Sigmoid colon (tissue), 4 donors: ENCODE measurements around the gene SRP54.
A peak's percentile ranks its signal among the peaks of the same experiment; 100 is the strongest.

Experiments used
- POLR2A ChIP-seq, 2 donors: fragments of 450-650 bp; IDR thresholded peaks; one replicate each; pipeline ENCODE4 v1.6.1; 2016; ENCODE audit warnings: antibody characterized with exemption in 2 of 2, mild to moderate bottlenecking in 2 of 2, moderate library complexity in 2 of 2
- POLR2AphosphoS5 ChIP-seq, 4 donors: sonication (generic); formaldehyde crosslinking; IDR thresholded peaks; one replicate each; pipeline ENCODE4 v1.6.1; 2017; ENCODE audit warnings: antibody characterized with exemption in 4 of 4
- TF ChIP-seq, protein P1 (sequence below), 4 experiments: fragments of 450-650 bp in 3 of 4; fragments of 200-600 bp in 1 of 4; IDR thresholded peaks; one replicate each; pipeline ENCODE4 v1.5.1; 2016 to 2019; ENCODE audit warnings: antibody characterized with exemption in 4 of 4, mild to moderate bottlenecking in 3 of 4, moderate library complexity in 2 of 4

DNA sequence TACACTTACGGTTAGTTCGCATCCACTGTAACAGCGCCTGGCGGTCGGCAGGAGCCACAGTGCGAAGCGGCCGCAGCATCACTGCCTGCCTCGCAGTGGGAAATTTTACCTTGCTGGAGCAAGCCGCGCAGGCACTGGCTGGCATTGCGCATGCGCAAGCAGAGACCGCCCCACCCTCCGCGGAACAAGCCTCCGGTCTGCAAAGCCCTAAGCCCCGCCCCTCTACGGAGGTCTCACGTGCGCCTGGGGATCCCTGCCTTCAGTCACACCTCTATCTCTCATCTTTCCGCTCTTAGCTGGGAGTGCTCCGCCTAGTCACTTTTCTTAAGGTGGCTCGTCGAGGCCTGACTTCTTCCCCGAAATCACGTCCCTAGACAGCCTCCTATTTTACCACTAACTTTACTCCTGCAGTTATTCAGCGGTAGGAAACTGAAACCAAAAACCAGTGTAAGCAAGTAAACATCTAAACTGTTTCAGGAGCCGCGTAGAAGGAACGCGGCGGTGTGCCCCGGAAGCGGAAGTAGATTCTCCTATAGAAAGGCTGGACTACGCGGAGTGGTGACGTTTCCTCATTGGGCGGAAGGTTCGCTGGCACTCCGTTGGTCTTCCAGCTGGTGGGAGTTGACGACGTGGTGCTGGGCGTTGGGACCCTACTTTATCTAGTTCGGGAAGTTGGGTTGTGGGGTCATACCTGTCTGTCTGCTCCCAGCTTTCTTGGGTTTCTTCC, at the start of gene SRP54:
- TF ChIP-seq POLR2A (IDR thresholded peaks at IDR 0.05) (peak; percentile 75 to 85), POLR2AphosphoS5 (IDR thresholded peaks at IDR 0.05) (peak; percentile 91 to 99 (median 93))
- TF ChIP-seq, protein P1, sequence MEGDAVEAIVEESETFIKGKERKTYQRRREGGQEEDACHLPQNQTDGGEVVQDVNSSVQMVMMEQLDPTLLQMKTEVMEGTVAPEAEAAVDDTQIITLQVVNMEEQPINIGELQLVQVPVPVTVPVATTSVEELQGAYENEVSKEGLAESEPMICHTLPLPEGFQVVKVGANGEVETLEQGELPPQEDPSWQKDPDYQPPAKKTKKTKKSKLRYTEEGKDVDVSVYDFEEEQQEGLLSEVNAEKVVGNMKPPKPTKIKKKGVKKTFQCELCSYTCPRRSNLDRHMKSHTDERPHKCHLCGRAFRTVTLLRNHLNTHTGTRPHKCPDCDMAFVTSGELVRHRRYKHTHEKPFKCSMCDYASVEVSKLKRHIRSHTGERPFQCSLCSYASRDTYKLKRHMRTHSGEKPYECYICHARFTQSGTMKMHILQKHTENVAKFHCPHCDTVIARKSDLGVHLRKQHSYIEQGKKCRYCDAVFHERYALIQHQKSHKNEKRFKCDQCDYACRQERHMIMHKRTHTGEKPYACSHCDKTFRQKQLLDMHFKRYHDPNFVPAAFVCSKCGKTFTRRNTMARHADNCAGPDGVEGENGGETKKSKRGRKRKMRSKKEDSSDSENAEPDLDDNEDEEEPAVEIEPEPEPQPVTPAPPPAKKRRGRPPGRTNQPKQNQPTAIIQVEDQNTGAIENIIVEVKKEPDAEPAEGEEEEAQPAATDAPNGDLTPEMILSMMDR (IDR thresholded peaks at IDR 0.05) = no peak
